Epithelial cell of esophagus (primary cell): ENCODE results near the gene MLF2.

Source experiments
- DNase-seq: peaks from one replicate; pipeline ENCODE4 v3.0.0; 2010; ENCODE audit warnings: low read depth
- H3K4me3 ChIP-seq: 2 replicates; pipeline ENCODE4 v1.5.1; 2011; ENCODE audit warnings: mild to moderate bottlenecking, low read length, control low read depth
- CTCF ChIP-seq: IDR thresholded peaks from 2 replicates; pipeline ENCODE4 v1.5.1; 2011; ENCODE audit warnings: low read depth, mild to moderate bottlenecking, low read length, control low read depth, inconsistent platforms; ENCODE audit not compliant: insufficient read depth; ENCODE audit errors: missing control alignments

Gene MLF2

GRCh38 chr12:6790496-6791150 lies 37.7 kb upstream of the MLF2 start:
- TF ChIP-seq CTCF = no peak
- H3K4me3 ChIP-seq = no peak overlapping the region
- no peak for DNase-seq

- TF ChIP-seq CTCF = no peak
Observed at GRCh38 chr12:6788972-6789924, 36.3 kb upstream of the MLF2 start, which contains the start of gene CD4. CD4 (plus strand) TSS chr12:6789528; CDS start chr12:6800139, 10,611 bp downstream.

GRCh38 chr12:6787309-6787708 lies 34.4 kb upstream of the MLF2 start:
- no peak overlapping the region for H3K4me3 ChIP-seq
- no peak for TF ChIP-seq CTCF
- no peak for DNase-seq

More at GRCh38 chr12:6788972-6789924, 36.3 kb upstream of the MLF2 start, which contains the start of gene CD4:
- DNase-seq = no peak
- no peak within 1 kb of the TSS for H3K4me3 ChIP-seq

- no peak for DNase-seq
- H3K4me3 ChIP-seq = no peak overlapping the region
- no peak for TF ChIP-seq CTCF
Observed at GRCh38 chr12:6786416-6787094, 33.6 kb upstream of the MLF2 start.

- no peak for DNase-seq
- H3K4me3 ChIP-seq = no peak overlapping the region
- no peak for TF ChIP-seq CTCF
Observed at GRCh38 chr12:6784761-6785160, 31.8 kb upstream of the MLF2 start.

GRCh38 chr12:6784296-6784695 lies 31.4 kb upstream of the MLF2 start:
- no peak for DNase-seq
- H3K4me3 ChIP-seq = no peak overlapping the region
- no peak for TF ChIP-seq CTCF
